K562 (cell line): Measurements from ENCODE around the gene FBXO8. TPM values are rescaled to one million over a fixed set of nuclear protein-coding genes. Genes with fewer than 3 reads are reported as not detected.
A peak's percentile ranks its signal among the peaks of the same experiment; 100 is the strongest.

Source experiments
- E2F1 ChIP-seq: sonication (generic); formaldehyde crosslinking; IDR thresholded peaks from 2 replicates; pipeline ENCODE4 v1.8.1; 2023; ENCODE audit warnings: mild to moderate bottlenecking, missing genetic modification reagents, moderate library complexity
- L3MBTL2 ChIP-seq: fragments of 450-650 bp; IDR thresholded peaks from 2 replicates; pipeline ENCODE4 v1.6.1; 2016; ENCODE audit warnings: mild to moderate bottlenecking, moderate library complexity
- polyA plus RNA-seq, 8 experiments: library from polyadenylated mRNA; depleted of rRNA in 4 of 8; stranded (reverse) in 5 of 8; unstranded in 3 of 8; fragments of >200 nt; fragmentation: Nextera tagmentation in 2 of 8; fragmentation: Illumina TruSeq in 1 of 8; extraction: Ambion mirVana in 2 of 8; extraction: Trizol in 1 of 8; gene quantifications; 2 replicates each; pipeline versions ENCODE4 v1.2.1 to v1.2.3, GENCODE V29; 2011 to 2014; ENCODE audit warnings: inconsistent platforms in 1 of 8, missing spikeins in 1 of 8
- total RNA-seq, 7 experiments: library from RNA; depleted of rRNA in 6 of 7; stranded (reverse); fragments of >200 nt in 6 of 7; fragmentation: Illumina TruSeq in 2 of 7; extraction: Trizol in 2 of 7; gene quantifications; 2 replicates each; pipeline versions ENCODE4 v1.2.1 to v1.2.3, GENCODE V29; 2011 to 2021; ENCODE audit warnings: low replicate concordance in 1 of 7
- TF ChIP-seq, protein P1 (sequence below): fragments of 450-650 bp; IDR thresholded peaks from 2 replicates; pipeline ENCODE4 v1.6.1; 2016; ENCODE audit warnings: mild to moderate bottlenecking, moderate library complexity
- TF ChIP-seq, protein P2 (sequence below), 3 experiments: fragments of 200-800 bp in 1 of 3; fragments of 250-450 bp in 1 of 3; fragments of 450-650 bp in 1 of 3; sonication (Bioruptor Pico) in 1 of 3; sonication (Bioruptor generic) in 1 of 3; formaldehyde crosslinking in 1 of 3; IDR thresholded peaks; 2 replicates each; pipeline versions ENCODE4 v1.6.1 to v1.8.0; 2016 to 2022; ENCODE audit warnings: mild to moderate bottlenecking in 2 of 3, missing genetic modification characterization in 2 of 3, missing compliant biosample characterization in 1 of 3, moderate library complexity in 1 of 3

FBXO8 gene
- total and polyA plus RNA-seq, 9 of the 15 experiments (the other 6 are each of a cell fraction or from before 2014, with no cell fraction given), result 12.9 to 27.1 (median 14.8) TPM

DNA sequence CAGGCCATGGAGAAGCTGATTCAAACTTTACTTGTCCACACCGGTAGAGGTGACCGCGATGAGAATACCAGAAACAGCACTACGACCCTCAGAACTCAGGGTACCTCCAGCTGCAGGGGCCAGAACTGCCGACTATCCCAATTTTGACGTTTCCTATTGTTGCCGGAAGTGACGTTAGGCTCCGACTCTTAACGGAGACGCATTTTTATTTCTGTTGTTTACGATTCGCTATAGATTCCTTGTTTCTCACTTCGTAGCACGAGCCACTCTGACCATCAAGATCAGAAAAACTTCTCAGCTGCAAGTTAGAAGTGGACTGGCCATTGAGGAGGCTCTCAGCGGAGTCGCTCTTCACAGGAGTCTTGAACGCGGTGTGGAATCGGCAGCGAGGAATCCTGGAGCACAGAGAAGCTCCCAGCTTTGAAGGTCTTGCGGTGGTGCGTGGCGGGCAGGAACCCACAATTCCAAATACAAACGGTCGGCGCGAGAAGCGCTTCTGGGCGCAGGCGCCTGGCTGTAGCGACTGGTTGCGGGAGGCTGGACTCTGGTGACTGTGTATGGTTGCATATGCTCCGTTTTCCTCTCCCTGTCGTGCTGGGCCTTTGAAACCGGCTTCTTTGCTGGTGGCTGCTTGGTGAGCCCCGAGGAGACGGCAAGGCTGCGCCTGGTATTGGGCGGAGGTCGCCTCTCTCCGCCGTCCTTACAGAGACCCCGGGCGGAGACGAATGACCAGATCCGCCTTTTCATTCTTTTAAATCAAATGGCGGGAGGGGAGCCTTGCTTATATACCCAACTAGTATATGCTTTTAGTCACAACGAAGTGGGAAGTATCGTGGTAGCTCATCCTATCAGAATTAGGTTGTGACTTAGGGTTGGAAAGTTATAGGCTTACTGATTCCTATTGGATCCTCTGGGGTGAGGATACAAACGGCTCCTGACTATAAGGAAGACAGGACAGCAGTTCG, at the start of gene FBXO8, which contains the start of gene CEP44 (continued):
- TF ChIP-seq, protein P1, sequence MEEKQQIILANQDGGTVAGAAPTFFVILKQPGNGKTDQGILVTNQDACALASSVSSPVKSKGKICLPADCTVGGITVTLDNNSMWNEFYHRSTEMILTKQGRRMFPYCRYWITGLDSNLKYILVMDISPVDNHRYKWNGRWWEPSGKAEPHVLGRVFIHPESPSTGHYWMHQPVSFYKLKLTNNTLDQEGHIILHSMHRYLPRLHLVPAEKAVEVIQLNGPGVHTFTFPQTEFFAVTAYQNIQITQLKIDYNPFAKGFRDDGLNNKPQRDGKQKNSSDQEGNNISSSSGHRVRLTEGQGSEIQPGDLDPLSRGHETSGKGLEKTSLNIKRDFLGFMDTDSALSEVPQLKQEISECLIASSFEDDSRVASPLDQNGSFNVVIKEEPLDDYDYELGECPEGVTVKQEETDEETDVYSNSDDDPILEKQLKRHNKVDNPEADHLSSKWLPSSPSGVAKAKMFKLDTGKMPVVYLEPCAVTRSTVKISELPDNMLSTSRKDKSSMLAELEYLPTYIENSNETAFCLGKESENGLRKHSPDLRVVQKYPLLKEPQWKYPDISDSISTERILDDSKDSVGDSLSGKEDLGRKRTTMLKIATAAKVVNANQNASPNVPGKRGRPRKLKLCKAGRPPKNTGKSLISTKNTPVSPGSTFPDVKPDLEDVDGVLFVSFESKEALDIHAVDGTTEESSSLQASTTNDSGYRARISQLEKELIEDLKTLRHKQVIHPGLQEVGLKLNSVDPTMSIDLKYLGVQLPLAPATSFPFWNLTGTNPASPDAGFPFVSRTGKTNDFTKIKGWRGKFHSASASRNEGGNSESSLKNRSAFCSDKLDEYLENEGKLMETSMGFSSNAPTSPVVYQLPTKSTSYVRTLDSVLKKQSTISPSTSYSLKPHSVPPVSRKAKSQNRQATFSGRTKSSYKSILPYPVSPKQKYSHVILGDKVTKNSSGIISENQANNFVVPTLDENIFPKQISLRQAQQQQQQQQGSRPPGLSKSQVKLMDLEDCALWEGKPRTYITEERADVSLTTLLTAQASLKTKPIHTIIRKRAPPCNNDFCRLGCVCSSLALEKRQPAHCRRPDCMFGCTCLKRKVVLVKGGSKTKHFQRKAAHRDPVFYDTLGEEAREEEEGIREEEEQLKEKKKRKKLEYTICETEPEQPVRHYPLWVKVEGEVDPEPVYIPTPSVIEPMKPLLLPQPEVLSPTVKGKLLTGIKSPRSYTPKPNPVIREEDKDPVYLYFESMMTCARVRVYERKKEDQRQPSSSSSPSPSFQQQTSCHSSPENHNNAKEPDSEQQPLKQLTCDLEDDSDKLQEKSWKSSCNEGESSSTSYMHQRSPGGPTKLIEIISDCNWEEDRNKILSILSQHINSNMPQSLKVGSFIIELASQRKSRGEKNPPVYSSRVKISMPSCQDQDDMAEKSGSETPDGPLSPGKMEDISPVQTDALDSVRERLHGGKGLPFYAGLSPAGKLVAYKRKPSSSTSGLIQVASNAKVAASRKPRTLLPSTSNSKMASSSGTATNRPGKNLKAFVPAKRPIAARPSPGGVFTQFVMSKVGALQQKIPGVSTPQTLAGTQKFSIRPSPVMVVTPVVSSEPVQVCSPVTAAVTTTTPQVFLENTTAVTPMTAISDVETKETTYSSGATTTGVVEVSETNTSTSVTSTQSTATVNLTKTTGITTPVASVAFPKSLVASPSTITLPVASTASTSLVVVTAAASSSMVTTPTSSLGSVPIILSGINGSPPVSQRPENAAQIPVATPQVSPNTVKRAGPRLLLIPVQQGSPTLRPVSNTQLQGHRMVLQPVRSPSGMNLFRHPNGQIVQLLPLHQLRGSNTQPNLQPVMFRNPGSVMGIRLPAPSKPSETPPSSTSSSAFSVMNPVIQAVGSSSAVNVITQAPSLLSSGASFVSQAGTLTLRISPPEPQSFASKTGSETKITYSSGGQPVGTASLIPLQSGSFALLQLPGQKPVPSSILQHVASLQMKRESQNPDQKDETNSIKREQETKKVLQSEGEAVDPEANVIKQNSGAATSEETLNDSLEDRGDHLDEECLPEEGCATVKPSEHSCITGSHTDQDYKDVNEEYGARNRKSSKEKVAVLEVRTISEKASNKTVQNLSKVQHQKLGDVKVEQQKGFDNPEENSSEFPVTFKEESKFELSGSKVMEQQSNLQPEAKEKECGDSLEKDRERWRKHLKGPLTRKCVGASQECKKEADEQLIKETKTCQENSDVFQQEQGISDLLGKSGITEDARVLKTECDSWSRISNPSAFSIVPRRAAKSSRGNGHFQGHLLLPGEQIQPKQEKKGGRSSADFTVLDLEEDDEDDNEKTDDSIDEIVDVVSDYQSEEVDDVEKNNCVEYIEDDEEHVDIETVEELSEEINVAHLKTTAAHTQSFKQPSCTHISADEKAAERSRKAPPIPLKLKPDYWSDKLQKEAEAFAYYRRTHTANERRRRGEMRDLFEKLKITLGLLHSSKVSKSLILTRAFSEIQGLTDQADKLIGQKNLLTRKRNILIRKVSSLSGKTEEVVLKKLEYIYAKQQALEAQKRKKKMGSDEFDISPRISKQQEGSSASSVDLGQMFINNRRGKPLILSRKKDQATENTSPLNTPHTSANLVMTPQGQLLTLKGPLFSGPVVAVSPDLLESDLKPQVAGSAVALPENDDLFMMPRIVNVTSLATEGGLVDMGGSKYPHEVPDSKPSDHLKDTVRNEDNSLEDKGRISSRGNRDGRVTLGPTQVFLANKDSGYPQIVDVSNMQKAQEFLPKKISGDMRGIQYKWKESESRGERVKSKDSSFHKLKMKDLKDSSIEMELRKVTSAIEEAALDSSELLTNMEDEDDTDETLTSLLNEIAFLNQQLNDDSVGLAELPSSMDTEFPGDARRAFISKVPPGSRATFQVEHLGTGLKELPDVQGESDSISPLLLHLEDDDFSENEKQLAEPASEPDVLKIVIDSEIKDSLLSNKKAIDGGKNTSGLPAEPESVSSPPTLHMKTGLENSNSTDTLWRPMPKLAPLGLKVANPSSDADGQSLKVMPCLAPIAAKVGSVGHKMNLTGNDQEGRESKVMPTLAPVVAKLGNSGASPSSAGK, result peak; percentile 67; the same call in 1 of the 2 replicates
- TF ChIP-seq, protein P2, sequence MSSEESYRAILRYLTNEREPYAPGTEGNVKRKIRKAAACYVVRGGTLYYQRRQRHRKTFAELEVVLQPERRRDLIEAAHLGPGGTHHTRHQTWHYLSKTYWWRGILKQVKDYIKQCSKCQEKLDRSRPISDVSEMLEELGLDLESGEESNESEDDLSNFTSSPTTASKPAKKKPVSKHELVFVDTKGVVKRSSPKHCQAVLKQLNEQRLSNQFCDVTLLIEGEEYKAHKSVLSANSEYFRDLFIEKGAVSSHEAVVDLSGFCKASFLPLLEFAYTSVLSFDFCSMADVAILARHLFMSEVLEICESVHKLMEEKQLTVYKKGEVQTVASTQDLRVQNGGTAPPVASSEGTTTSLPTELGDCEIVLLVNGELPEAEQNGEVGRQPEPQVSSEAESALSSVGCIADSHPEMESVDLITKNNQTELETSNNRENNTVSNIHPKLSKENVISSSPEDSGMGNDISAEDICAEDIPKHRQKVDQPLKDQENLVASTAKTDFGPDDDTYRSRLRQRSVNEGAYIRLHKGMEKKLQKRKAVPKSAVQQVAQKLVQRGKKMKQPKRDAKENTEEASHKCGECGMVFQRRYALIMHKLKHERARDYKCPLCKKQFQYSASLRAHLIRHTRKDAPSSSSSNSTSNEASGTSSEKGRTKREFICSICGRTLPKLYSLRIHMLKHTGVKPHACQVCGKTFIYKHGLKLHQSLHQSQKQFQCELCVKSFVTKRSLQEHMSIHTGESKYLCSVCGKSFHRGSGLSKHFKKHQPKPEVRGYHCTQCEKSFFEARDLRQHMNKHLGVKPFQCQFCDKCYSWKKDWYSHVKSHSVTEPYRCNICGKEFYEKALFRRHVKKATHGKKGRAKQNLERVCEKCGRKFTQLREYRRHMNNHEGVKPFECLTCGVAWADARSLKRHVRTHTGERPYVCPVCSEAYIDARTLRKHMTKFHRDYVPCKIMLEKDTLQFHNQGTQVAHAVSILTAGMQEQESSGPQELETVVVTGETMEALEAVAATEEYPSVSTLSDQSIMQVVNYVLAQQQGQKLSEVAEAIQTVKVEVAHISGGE (CRISPR knock-in tag; IDR thresholded peaks at IDR 0.05), result peak in 1 of 3 experiments; percentile 74; a peak in 2 of 6 replicates
- TF ChIP-seq E2F1 (CRISPR knock-in tag) (0 out of 2 replicates have a peak, but pooled peaks have one; percentile 38), L3MBTL2 (peak; percentile 53; the same call in 1 of the 2 replicates)
